ENCODE results near the gene BMPER.

The BMPER gene

DNA sequence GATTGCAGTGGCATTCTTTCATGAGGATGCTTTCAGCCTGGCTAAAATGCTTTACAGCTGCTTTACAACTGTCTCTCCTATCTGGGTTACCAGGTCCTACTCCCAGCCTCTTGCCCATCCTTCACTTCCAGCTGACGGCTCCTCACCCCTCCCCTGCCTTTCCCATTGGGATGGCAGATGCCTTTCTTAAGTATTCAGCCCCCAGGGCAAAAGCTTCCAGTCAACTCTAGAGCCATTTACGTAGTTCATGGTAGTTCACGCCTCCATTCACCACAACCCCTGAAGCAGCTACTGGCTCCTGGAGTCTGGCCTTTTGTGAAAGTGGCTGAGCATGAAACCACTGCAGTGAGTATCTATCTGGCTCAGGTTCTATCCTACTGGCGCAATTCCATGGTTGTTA, 17.2 kb upstream of the BMPER start:
- no peak for DNase-seq (ENCODE audit: low read depth, low spot score)

DNA sequence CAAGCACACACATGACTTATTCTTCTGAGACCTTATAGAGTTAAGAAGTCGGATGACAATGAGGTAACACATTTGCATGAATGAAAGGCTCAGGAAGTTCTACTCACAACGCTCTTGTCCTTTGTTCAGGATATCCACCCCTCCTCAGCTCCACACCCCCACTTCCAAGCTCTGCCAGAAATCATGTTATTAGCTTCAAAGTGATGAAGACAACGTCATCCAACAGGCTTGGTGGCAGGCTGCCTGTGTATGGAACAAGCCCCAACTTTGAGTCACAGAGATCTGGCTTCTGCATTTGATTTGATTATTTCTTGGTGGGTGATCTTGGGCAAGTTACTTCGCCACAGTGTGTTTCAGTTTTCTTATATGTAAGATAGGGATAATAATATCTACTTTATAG, 12.4 kb upstream of the BMPER start:
- DNase-seq (ENCODE audit: low read depth, low spot score) = no peak

DNA sequence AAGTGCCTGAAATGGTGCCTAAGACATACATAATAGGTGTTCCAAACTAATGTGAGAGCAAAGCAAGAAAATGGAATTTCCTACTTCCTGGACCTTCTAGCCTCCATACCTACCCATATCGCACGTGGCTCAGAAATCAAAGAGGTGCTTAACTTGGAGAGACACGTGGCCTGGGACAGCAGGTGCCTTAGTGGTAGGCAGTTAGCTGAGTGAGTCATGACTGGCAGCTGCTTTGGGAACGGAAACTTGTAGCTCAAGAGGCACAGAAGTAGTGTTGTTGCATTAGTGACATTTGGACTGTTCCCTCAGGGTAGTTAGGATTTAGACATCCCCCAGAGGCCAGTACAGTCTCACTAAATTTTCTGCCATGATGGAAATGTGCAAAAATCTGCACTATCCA, 12.0 kb upstream of the BMPER start:
- DNase-seq (ENCODE audit: low read depth, low spot score) = no peak

DNA sequence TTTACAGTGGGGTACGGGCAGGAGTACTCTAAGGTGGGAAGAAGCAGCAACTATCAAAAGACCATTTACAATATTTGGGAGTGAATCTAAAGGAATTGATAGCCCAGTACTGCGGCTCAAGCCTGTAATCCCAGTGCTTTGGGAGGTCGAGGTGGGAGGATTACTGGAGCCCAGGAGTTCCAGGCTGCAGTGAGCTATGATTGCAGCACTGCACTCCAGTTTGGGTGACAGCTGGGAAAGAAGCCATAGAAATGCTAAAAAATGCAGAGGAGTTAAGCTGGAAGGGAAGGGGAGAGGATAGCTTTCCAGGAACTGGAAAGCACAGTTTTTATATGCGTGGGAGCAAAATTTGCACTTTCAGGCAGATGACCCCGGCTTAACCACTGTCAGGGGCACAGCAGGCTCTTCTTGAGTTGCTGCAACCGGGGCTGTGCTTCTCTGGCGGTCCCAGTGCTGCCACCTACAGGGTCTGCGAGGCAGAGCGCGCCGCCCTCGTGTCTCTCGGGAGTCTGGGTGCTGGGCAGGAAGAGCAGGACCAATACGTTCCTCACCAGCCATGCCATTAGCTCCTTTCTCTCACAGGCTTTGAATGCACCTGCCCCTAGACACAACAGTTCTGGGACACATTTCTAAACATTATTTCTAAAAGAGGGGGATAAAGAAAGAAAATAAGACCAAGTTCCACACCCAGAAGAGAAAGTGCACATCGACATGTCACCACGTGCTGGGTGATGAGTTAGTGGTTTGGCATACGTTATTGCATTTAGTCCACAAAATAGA, 10.1 kb upstream of the BMPER start:
- DNase-seq (ENCODE audit: low read depth, low spot score) = peak; percentile 59

DNA sequence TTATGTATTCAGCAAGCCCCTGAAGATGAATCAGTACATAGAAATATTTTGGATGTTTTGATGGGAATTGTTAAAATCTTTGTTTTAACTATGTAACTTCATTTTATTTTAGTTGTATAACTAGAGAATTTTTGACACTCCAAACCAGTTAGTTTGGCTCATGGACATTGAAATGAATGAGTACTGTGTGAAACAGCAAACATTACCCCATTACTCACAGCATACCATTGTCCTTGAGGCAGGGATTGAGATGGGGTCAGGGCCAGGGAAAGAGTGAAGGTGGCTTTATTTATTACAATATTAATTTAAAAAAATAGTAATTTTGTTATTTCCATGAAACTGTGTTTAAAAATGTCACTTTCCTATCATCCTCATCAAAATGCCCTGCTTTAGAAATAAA, 4.8 kb upstream of the BMPER start:
- DNase-seq (ENCODE audit: low read depth, low spot score) = no peak

DNA sequence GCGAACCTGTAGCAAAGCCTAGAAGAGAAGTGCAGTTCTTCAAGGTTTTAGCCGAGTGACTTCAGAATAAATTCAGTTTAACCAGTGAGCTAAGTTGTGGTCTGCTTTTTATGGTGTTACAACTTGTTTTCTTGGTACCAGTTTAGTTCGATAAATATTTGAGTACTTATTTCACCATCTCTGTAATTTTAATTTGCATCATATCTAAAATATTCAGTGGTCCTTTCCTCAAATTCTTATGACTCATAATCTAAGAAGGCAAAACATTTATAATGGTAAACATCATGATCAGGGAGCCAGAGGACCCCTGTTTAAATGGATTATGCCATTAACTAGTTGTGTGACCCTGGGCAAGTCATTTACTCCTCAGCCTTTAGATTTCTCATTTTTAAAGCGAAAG, 4.1 kb upstream of the BMPER start:
- DNase-seq (ENCODE audit: low read depth, low spot score) = no peak

DNA sequence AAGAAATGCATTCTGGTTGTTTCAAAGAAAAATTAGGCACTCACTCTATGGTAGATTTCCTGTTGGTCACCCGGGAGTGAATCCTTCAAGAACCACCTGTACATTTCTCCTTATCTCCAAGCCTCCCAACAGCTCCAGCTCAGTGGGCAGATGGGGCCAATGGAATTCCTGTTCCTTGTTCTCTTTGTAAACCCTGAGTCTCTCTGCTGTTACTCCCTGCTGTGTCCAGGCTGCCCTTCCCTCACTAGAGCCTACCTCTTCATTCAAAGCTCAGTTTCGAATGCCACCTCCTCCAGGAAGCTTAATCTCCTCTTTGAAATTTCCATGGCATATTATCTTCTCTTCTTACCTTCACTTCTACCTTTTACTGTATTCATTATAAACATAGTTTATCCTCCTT, 3.5 kb upstream of the BMPER start:
- DNase-seq (ENCODE audit: low read depth, low spot score) = no peak

DNA sequence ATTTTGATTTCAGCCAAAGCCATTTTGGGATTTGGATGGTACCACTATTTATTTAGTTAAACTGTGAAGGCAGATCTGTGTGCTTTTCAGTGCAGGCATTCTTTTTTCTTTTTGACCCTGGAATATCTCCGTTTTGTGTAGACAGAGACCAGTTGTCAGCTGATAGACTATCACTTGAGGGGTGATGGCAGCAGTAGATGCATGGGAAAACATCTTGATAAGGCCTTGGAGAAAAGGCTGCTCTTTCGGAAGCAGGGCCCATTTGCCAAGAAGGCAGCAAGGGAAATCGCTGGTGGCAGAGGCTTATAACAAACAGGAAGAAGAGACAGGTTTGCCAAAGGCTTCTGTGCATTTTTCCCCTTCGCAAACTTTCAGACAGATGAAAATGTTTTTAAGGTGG, 2.6 kb upstream of the BMPER start:
- no peak for DNase-seq (ENCODE audit: low read depth, low spot score)

DNA sequence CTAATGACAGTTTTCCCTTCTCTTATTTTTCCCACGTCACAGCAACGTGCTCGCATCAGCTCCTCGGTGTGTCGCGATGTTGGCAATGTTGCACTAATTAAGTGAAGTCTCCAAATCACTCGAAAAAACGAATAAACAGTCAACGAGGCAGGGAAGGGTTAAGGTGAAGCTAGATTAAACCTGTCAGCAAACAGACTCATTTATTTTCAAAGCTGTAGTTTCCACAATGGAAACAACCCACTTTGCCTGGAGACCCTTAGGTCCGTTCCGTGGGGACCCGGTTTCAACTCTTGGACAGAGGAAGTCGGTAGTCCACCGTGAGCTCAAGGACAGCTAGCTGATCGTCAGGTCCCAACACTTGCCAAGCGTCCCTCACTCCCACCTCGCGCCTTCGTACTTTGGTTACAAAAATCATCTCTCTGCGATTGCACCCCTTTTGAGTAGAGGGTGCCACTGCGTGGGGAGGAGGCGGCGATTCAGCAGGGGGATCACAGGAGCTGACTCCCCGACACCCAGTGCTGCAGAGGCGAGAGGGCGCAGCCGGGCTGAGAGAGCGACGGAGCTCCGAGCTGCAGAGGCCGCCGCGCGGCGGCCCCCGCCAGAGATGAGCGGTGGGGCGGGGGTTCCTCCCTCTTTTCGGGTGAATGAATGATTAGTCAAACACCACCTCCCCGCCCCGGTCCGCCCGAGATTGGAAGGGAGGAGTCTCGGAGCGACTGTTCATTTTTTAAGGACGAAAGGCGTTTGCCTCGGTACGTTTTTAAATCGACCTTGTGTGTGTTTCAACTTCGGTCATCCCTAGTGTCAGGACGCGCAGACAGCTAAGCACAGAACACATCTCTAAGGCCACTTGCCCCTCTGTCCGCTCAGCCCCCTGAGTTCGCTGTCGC, 1.3 kb upstream of the BMPER start:
- DNase-seq (ENCODE audit: low read depth, low spot score) = no peak

DNA sequence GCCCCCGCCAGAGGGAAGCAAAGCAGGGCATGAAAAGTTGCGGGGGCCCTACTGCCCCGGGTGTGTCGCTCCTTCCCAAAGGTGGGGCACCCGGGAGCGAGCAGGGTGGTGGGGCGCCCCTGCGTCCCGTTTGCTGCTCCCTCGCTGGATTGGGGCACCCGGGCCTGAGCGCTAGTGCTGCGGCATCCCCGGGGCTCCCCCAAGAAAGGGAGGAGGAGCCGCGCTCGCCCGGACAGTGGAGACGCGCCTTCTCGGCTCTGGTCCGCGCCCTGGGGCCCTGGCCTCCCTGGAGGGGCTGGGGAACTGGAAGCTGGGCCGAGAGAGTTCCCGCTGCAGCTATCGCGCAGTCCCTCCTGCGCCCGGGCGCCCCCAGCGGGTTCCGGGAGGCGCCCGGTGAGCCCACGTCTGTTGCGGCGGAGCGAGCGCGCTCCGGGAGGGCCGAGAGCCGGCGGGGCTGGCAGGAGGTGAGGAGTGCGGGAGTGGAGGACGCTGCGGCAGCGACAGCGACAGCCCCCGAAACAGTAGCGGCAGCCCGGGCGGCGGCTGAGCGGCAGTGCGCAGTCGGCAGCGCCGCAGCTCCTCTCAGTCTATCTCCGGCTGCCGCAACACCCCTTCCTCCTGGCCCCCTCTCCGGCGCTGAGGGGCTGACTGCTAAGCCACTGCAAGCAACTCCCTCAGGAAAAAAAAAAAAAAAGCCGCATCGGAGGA, 504 bp upstream of the BMPER start:
- no peak for DNase-seq (ENCODE audit: low read depth, low spot score)

DNA sequence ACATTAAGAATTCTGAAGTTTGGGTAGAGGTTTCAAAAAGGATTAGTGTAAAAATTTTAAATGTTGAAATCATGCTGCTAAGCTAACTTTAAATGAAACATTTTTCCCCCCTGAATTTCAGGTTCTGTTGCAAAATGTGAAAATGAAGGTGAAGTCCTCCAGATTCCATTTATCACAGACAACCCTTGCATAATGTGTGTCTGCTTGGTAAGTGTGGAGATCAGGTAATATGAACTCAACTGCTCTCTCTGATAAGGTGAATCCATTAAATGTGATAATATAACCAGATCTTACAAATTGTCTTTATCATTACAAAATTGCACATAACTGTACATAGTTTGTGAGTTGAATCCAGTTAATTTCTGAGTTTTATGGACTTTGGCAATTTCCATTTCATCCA, 1.4 kb downstream of the BMPER start:
- no peak for DNase-seq (ENCODE audit: low read depth, low spot score)

DNA sequence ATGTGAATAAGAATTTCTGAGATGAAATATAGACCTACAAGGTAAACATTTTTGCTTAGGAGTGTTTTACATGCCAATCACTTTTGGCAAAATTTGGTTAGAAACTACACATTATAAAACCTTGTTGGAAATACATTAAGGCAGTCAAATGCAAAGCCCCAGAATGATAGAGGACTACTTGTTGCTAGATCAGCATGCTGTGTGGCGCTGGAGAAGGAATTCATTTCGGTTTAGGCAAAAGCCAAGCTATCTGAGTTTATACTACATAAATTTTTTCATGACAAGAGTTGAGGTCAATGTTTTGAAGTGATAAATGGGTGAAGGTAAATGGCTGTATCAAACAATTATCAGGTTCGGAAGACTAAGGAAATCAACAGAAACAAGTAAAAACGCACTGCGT, 2.3 kb downstream of the BMPER start:
- no peak for DNase-seq (ENCODE audit: low read depth, low spot score)

DNA sequence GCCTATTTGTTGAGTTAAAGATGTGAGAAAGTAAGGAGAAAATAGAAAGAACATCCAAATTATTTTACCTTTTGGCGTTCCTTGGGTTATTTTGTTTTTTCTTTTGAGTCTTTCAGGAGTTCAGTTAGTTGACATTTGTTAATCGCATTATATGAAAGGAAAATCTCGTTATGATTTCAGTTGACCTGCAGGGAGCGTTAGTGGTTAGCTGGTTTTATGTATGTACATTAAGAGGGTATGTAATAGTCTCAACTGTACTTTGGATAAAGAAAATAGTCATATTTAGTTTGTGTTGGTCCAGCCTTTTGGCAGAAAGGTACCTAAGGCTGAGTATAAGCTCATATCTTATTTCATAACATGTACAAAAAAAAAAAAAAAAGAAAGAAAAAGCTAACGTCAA, 4.0 kb downstream of the BMPER start:
- no peak for DNase-seq (ENCODE audit: low read depth, low spot score)

DNA sequence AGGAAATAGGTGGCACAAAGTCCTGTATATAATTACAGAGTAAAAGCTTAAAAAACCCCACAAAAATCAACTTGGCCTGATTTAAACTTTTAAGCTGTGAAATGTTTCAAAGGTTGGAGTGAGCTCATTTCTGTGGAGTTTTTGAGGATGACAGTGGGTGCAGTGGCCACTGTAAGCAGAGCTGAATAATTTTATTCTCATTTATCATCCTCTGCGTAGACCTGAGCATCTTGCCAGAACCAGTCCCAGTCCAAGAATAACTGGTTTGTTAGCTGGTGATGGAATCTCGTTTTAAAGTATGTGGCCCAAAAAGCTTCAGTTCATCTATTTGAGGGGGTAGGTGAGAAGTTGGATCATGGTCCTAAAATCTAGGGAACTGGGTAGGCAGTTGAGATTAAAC, 4.4 kb downstream of the BMPER start:
- no peak for DNase-seq (ENCODE audit: low read depth, low spot score)

DNA sequence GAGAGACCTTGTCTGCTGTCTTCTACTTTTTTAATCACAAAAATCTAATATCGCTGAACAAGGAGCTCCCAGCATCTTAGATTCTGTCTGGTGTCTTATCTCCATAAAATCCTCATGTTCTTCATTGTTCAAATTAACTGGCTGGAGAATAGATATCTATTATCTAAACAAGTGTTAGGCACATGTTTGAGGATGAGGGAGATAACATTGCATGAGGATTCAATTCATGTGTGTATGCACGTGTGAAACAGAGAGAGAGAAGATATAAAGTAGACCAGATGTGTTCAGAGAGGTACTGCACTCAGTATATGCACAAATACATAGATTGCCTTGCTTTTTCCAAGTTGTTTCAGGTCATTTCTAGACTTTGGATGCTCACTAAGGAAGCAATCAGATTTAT, 5.4 kb downstream of the BMPER start:
- DNase-seq (ENCODE audit: low read depth, low spot score) = no peak

DNA sequence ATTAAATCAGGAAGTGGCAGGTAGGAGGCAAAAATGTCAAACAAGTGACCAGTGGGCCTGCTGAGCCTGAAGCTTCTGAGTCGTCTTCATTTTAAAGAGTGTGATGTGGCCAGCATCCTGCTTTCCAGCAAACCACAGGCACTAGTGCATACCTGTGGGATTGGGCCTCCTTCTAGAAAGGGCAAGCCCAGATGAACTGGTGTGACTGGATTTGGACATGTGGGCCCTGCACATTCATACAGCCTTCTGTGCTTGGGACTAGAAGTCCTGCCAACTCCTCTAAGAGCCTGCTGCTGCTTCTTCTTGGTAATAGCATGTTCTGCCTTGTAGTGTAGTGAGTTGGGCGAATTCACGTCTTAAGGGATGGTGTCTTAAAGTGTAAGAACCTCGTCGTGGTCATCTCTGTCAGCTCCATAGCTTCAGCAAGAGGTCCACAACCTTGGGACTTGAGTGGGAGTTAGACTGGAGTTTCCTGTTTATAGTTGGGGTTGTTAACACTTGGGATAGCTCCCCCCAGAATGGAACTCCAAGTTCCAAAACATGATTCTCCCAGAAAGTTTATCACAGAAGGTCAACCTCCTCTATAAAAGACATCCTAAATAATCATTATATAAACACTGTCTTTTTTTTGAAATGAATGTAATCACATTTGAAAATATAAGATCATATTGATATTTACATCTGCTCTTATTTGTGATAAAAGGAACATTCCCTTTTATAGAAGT, 11.2 kb downstream of the BMPER start:
- DNase-seq (ENCODE audit: low read depth, low spot score) = no peak

DNA sequence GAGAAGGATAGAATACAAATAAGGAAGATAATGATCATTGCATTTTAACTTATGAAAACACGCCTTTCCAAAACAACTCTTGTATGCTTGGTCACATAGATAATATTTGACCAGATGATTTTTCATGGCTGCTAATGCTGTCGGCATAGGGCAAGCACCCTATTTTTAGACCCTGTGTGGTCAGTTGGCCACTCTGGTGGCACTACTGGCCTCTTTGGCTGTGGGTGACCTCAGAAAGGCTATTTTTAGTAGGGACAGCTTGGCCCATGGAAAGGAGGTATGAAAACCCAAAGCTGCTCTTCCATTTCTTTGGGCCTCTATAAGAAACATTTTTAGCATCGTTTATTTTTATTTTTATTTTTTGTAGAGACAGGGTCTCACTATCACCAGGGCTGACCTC, 12.3 kb downstream of the BMPER start:
- no peak for DNase-seq (ENCODE audit: low read depth, low spot score)

DNA sequence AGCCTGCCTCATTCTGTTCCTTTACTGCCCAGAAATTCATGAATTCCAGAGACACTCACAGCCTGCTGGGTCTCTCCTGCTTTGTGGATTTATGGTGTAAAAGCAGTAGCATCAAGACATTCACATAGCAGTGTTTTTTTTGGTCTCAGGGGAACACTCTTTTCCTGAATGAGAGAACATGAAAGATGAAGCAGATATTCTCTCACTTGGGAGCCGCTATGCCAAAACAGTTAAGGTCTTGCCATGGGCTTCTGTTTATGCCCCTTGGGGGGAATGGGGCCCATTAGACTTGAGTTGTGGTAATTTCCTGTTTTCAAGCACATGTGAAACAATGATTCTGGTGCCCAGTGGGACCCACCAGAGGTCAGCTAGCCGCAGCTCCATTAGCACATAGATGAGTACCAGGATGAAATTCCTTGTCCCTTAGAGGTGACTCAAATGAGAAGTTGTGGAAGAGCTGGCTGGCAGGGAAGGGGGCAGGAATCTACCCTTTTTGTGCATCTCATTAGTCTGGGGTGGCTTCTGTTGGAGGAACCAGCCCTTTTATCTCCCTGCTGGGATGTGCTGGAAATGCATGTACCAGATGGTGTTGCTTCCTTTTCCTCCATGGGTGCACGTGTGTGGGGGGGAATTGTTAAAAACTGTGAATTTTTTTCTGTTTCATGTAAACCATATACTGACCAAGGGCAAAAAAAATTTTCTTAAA, 13.3 kb downstream of the BMPER start:
- DNase-seq (ENCODE audit: low read depth, low spot score) = no peak

DNA sequence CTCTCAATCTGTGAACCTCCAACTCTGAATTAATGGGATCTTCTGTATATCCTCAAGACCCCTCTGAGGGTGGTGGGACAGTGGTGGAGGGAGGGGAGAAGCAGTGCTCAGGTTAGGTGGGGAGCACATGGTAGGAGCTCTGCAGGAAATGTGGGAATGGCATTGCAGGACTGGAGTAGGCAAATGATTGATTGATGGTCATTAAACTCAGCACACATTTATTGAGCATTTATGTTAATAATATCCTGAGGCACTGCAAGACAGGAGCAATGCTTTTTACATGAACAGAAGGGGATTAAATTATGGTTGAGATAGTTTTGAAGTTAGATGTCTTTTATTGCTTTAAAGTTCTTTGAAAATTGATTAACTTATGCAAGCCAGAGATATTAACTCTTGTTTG, 14.1 kb downstream of the BMPER start:
- no peak for DNase-seq (ENCODE audit: low read depth, low spot score)

DNA sequence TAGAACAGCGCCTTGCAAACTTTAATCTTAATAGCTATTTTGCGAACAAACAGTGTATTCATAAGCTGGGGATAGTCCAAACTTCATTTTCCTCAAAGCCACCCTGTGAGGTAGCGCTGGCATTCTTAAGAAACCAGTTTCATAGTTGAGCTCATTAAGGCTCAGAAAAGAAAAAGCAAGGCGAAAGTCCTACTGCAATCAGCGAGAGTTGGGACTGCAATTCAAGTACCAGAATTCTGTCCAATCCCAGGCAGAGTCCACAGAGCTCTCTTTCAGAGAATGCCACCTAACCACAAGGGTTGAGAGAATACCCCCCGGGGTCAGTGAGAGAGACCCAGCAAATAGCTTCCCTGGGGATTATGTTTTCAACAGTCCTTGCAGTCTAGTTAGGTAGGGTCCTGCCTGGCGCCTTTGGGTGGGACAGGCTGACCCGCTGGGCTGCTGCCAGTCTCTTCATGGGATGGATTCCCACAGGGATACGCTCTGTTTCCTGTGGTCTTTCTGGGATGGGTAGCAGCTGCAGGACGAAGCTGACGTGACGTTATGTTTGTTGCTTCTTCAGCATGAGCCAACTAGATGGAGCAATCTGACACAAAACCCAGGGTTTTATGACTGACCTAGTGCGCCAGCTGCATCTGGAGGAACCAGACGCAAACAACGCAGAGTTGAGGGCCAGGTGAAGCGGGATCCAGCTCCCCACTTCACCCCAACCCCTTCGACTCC, 16.0 kb downstream of the BMPER start:
- peak; percentile 60 for DNase-seq (ENCODE audit: low read depth, low spot score)

DNA sequence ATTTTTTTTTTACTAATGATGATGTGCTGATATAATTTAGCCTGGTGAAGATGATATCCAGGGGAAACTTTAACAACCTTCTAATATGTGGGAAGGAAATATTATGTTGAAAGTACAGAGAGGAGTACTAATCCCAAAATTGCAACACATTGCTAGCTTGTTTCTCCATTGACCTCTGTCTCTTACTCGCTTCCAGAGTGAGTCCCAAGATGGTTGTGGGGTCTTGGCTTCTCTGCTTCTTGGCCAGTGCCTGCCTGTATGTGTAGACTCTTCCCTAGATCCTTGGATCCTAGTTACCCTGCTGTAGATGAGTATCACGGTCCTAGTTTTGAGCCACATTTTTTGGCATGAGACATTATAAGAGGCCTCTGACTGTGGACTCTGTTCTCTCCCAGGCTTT, 17.5 kb downstream of the BMPER start:
- DNase-seq (ENCODE audit: low read depth, low spot score) = no peak
